ENCODE measurements around the gene PRKG1. TPM values are rescaled to one million over a fixed set of nuclear protein-coding genes. Genes with fewer than 3 reads are reported as not detected.
"Not testable (repeated sequence)": the region's sequence is repeated elsewhere in the genome, so short reads cannot be mapped to it uniquely, and the experiment has no call there.

PRKG1 gene
- total and polyA plus RNA-seq, 4 donors: 6.8 to 38.1 (median 15.4) TPM

GRCh38 chr10:51341745-51342144 lies 267.5 kb downstream of the PRKG1 start:
- not testable (repeated sequence) for H3K9me3 ChIP-seq (ENCODE audit: control insufficient read depth, insufficient read depth, low read length)
- WGBS (ENCODE audit: insufficient coverage): no CpG with 5 or more reads among the region's 3 CpGs

DNA sequence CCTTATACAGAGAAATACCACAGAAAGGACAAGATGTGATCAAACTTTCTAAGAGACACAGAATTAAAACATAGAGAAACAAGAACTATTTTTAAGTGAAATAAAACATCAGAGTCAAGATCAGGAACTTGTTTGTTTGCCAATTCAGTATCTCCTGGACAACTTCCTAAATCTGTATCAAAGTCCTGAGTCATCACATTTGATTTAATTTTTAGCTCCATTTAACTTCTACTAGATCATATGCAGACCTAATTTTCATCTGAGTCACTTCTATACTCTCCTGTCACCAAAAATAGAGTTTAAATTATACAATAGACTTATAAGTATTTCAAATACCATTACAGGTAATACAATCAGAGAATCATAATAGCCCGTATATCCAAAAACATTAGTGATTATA lies 268.1 kb downstream of the PRKG1 start:
- Histone ChIP-seq H3K9me3 (ENCODE audit: control insufficient read depth, insufficient read depth, low read length) (no peaks in the 10 kb centered on the region), H3K4me3 (ENCODE audit: low read depth, low read length) (no peak overlapping the region), H3K4me1 (ENCODE audit: control insufficient read depth, insufficient read depth, low read length) (no peaks in the 10 kb centered on the region), H3K27me3 (ENCODE audit: control insufficient read depth, insufficient read depth, low read length) (no peaks in the 10 kb centered on the region), H3K27ac (ENCODE audit: low read depth, low read length) (no peak overlapping the region), H3K36me3 (ENCODE audit: control insufficient read depth, insufficient read depth, low read length) (no peaks in the 10 kb centered on the region)
- DNase-seq (ENCODE audit: low read depth in 4 of 6, low spot score in 6 of 6): no peak
- no CpG with 5 or more reads among the region's 1 CpG for WGBS (ENCODE audit: insufficient coverage)

More at GRCh38 chr10:51341745-51342144, 267.5 kb downstream of the PRKG1 start:
- not testable (repeated sequence) for H3K4me1 ChIP-seq (ENCODE audit: control insufficient read depth, insufficient read depth, low read length); H3K27me3 ChIP-seq (ENCODE audit: control insufficient read depth, insufficient read depth, low read length); H3K36me3 ChIP-seq (ENCODE audit: control insufficient read depth, insufficient read depth, low read length); H3K27ac ChIP-seq (ENCODE audit: low read depth, low read length); DNase-seq (ENCODE audit: low read depth in 4 of 6, low spot score in 6 of 6); H3K4me3 ChIP-seq (ENCODE audit: low read depth, low read length)

DNA sequence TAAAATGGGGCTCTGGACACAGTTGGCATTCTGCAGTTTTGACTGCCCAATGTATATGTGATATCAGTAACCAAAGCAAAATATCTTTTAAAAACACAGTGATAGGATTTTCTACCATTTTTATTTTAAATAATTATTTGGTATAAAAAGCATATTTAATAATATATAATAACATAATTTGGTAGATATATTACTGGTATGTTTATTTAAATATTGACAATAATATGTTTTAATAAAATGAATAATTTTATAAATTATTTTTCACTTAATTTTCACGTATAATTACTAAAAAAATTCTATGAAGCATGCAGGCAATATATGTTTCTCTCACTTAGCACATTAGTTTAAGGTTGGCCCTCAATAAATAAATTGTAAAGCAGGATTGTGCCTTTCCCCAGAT lies 269.1 kb downstream of the PRKG1 start:
- Histone ChIP-seq H3K27ac (ENCODE audit: low read depth, low read length) (no peak overlapping the region), H3K9me3 (ENCODE audit: control insufficient read depth, insufficient read depth, low read length) (no peaks in the 10 kb centered on the region), H3K4me3 (ENCODE audit: low read depth, low read length) (no peak overlapping the region), H3K27me3 (ENCODE audit: control insufficient read depth, insufficient read depth, low read length) (no peaks in the 10 kb centered on the region), H3K36me3 (ENCODE audit: control insufficient read depth, insufficient read depth, low read length) (no peaks in the 10 kb centered on the region), H3K4me1 (ENCODE audit: control insufficient read depth, insufficient read depth, low read length) (no peaks in the 10 kb centered on the region)
- no peak for DNase-seq (ENCODE audit: low read depth in 4 of 6, low spot score in 6 of 6)
- WGBS (ENCODE audit: insufficient coverage): no CpG with 5 or more reads among the region's 1 CpG

DNA sequence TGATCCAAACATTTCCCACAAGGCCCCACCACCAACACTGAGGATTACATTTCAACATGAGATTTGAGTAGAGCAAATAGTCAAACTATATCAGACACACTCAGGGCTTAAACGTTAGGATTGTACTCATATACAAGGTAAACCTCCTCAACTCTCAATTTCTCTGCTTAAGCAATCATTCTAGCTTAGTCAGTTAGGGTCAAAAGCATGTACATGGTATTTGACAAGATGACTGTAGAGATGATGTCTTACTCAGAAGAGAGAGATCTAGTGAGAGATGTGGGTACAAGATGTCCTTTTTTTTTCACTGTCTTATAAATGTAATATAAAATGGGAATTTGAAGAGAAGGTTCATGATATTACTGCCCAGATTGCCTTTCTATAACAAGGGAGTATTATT lies 270.1 kb downstream of the PRKG1 start:
- H3K27ac ChIP-seq (ENCODE audit: low read depth, low read length): no peak overlapping the region
- no peaks in the 10 kb centered on the region for H3K36me3 ChIP-seq (ENCODE audit: control insufficient read depth, insufficient read depth, low read length)
- H3K4me3 ChIP-seq (ENCODE audit: low read depth, low read length): no peak overlapping the region
- no peaks in the 10 kb centered on the region for H3K4me1 ChIP-seq (ENCODE audit: control insufficient read depth, insufficient read depth, low read length)
- no peak for DNase-seq (ENCODE audit: low read depth in 4 of 6, low spot score in 6 of 6)
- no peaks in the 10 kb centered on the region for H3K27me3 ChIP-seq (ENCODE audit: control insufficient read depth, insufficient read depth, low read length)
- no peaks in the 10 kb centered on the region for H3K9me3 ChIP-seq (ENCODE audit: control insufficient read depth, insufficient read depth, low read length)
- WGBS (ENCODE audit: insufficient coverage): no CpG with 5 or more reads among the region's 1 CpG

DNA sequence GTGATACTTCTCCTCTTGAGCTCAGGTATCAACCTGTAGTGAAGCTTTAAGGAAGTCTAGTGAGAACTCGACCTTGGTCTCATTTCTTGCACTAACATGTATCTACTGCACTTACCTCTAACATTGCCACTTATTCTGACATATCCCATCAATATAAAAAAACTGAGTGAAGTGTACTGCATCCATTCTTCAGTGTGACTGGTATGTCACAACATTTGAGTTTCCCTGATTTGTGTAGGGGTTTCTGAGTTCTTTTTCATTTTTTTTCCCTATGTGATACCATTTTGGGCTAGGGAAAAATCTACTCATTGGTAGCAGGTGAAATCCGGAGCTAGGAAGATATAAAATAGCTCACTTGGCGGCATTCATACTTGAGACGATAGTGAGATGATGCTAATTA lies 274.3 kb downstream of the PRKG1 start:
- Histone ChIP-seq H3K36me3 (ENCODE audit: control insufficient read depth, insufficient read depth, low read length) (no peaks in the 10 kb centered on the region), H3K4me3 (ENCODE audit: low read depth, low read length) (no peak overlapping the region), H3K9me3 (ENCODE audit: control insufficient read depth, insufficient read depth, low read length) (no peaks in the 10 kb centered on the region), H3K27me3 (ENCODE audit: control insufficient read depth, insufficient read depth, low read length) (no peaks in the 10 kb centered on the region), H3K27ac (ENCODE audit: low read depth, low read length) (no peak overlapping the region), H3K4me1 (ENCODE audit: control insufficient read depth, insufficient read depth, low read length) (no peaks in the 10 kb centered on the region)
- DNase-seq (ENCODE audit: low read depth in 4 of 6, low spot score in 6 of 6): no peak
- WGBS (ENCODE audit: insufficient coverage): no CpG with 5 or more reads among the region's 4 CpGs

DNA sequence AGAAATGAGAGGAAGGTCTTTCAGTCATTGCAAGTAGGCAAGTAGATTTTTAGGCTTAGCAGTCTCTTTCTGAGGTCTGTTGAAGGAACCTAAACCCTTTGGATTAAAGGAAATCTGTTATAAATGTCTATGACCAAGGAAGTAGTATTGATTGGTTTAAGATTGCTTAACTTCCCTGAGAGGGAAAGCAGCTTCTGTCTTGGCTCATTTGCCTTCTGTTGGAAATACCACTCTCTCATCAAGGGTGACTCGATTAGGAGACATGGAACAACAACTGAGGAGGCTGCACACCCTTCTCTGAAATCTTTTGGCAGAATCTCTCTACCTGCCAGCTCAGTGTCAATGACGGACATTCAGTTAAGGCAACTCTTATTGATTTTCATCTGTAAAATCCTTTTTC lies 282.9 kb downstream of the PRKG1 start:
- 94% methylated on average over 2 of the region's 2 CpGs for WGBS (ENCODE audit: insufficient coverage)
- DNase-seq (ENCODE audit: low read depth in 4 of 6, low spot score in 6 of 6): no peak

DNA sequence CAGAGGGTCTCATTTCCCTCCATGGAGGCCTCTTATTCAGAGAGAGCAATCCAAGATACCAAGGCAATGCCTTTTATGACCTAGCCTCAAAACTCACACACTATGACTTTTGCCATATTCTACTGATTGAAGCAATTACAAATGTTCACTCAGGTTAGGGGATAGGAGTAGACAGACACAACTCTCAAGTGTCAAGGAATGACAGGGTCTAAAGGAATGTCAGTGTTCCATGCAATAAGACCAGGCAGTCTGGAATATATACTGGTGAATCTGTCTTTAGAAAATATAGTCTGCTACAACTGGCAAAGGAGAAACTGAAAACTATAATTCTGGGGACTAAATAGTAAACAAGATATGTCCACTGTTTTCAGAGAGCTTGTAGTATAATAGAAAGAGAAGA lies 283.9 kb downstream of the PRKG1 start:
- Histone ChIP-seq H3K27me3 (ENCODE audit: control insufficient read depth, insufficient read depth, low read length) (no peaks in the 10 kb centered on the region), H3K4me3 (ENCODE audit: low read depth, low read length) (no peak overlapping the region), H3K27ac (ENCODE audit: low read depth, low read length) (no peak overlapping the region), H3K36me3 (ENCODE audit: control insufficient read depth, insufficient read depth, low read length) (no peaks in the 10 kb centered on the region), H3K9me3 (ENCODE audit: control insufficient read depth, insufficient read depth, low read length) (no peaks in the 10 kb centered on the region), H3K4me1 (ENCODE audit: control insufficient read depth, insufficient read depth, low read length) (no peaks in the 10 kb centered on the region)
- no peak for DNase-seq (ENCODE audit: low read depth in 4 of 6, low spot score in 6 of 6)

More for the DNA sequence above, 282.9 kb downstream of the PRKG1 start:
- H3K27me3 ChIP-seq (ENCODE audit: control insufficient read depth, insufficient read depth, low read length): no peaks in the 10 kb centered on the region
- H3K36me3 ChIP-seq (ENCODE audit: control insufficient read depth, insufficient read depth, low read length): no peaks in the 10 kb centered on the region
- no peak overlapping the region for H3K27ac ChIP-seq (ENCODE audit: low read depth, low read length)
- H3K9me3 ChIP-seq (ENCODE audit: control insufficient read depth, insufficient read depth, low read length): no peaks in the 10 kb centered on the region
- H3K4me1 ChIP-seq (ENCODE audit: control insufficient read depth, insufficient read depth, low read length): no peaks in the 10 kb centered on the region
- H3K4me3 ChIP-seq (ENCODE audit: low read depth, low read length): no peak overlapping the region

- Histone ChIP-seq H3K36me3 (ENCODE audit: control insufficient read depth, insufficient read depth, low read length) (no peaks in the 10 kb centered on the region), H3K27me3 (ENCODE audit: control insufficient read depth, insufficient read depth, low read length) (no peaks in the 10 kb centered on the region), H3K9me3 (ENCODE audit: control insufficient read depth, insufficient read depth, low read length) (no peaks in the 10 kb centered on the region), H3K4me3 (ENCODE audit: low read depth, low read length) (no peak overlapping the region), H3K4me1 (ENCODE audit: control insufficient read depth, insufficient read depth, low read length) (no peaks in the 10 kb centered on the region), H3K27ac (ENCODE audit: low read depth, low read length) (no peak overlapping the region)
- 100% methylated on average over 1 of the region's 4 CpGs for WGBS (ENCODE audit: insufficient coverage)
- no peak for DNase-seq (ENCODE audit: low read depth in 4 of 6, low spot score in 6 of 6)
These were observed 289.1 kb downstream of the PRKG1 start for GRCh38 chr10:51363415-51363814.

- Histone ChIP-seq H3K4me3 (ENCODE audit: low read depth, low read length) (no peak overlapping the region), H3K27me3 (ENCODE audit: control insufficient read depth, insufficient read depth, low read length) (no peaks in the 10 kb centered on the region), H3K9me3 (ENCODE audit: control insufficient read depth, insufficient read depth, low read length) (no peaks in the 10 kb centered on the region), H3K4me1 (ENCODE audit: control insufficient read depth, insufficient read depth, low read length) (no peaks in the 10 kb centered on the region), H3K36me3 (ENCODE audit: control insufficient read depth, insufficient read depth, low read length) (no peaks in the 10 kb centered on the region), H3K27ac (ENCODE audit: low read depth, low read length) (no peak overlapping the region)
- WGBS (ENCODE audit: insufficient coverage): 80% methylated on average over 1 of the region's 2 CpGs
- DNase-seq (ENCODE audit: low read depth in 4 of 6, low spot score in 6 of 6): no peak
These were observed 290.4 kb downstream of the PRKG1 start for GRCh38 chr10:51364674-51365073.

- no peaks in the 10 kb centered on the region for H3K9me3 ChIP-seq (ENCODE audit: control insufficient read depth, insufficient read depth, low read length)
- DNase-seq (ENCODE audit: low read depth in 4 of 6, low spot score in 6 of 6): no peak
- H3K27ac ChIP-seq (ENCODE audit: low read depth, low read length): no peak overlapping the region
- no peaks in the 10 kb centered on the region for H3K36me3 ChIP-seq (ENCODE audit: control insufficient read depth, insufficient read depth, low read length)
- no CpG with 5 or more reads among the region's 1 CpG for WGBS (ENCODE audit: insufficient coverage)
- H3K4me1 ChIP-seq (ENCODE audit: control insufficient read depth, insufficient read depth, low read length): no peaks in the 10 kb centered on the region
- no peak overlapping the region for H3K4me3 ChIP-seq (ENCODE audit: low read depth, low read length)
- no peaks in the 10 kb centered on the region for H3K27me3 ChIP-seq (ENCODE audit: control insufficient read depth, insufficient read depth, low read length)
These were observed 291.8 kb downstream of the PRKG1 start for GRCh38 chr10:51366044-51366443.
